Esophagus muscularis mucosa (tissue), 4 donors: ENCODE results near the gene PRKCB. TPM values are rescaled to one million over a fixed set of nuclear protein-coding genes. Genes with fewer than 3 reads are reported as not detected.
"Not testable (repeated sequence)": the region's sequence is repeated elsewhere in the genome, so short reads cannot be mapped to it uniquely, and the experiment has no call there.

Experiments used
- DNase-seq: peaks from one replicate; pipeline ENCODE4 v3.0.0-alpha.2; 2017; ENCODE audit errors: extremely low spot score
- H3K27ac ChIP-seq, 4 donors: fragments of 200-600 bp; sonication (generic); replicated peaks in 1 of 4; 1 replicate in 3 of 4; 2 replicates in 1 of 4; pipeline ENCODE4 v1.5.1; 2016 to 2019; ENCODE audit warnings: mild to moderate bottlenecking in 1 of 4
- H3K27me3 ChIP-seq, 4 donors: fragments of 200-600 bp; sonication (generic); one replicate each; pipeline versions ENCODE4 v1.5.1 to v1.6.0; 2016 to 2019
- H3K36me3 ChIP-seq, 4 donors: fragments of 200-600 bp; sonication (generic); one replicate each; pipeline ENCODE4 v1.5.1; 2016 to 2019
- H3K4me1 ChIP-seq, 4 donors: fragments of 200-600 bp; sonication (generic); one replicate each; pipeline ENCODE4 v1.5.1; 2016 to 2019
- H3K4me3 ChIP-seq, 4 donors: fragments of 200-600 bp; sonication (generic); 1 replicate in 2 of 4; 2 replicates in 2 of 4; pipeline ENCODE4 v1.5.1; 2016 to 2019; ENCODE audit warnings: mild to moderate bottlenecking in 4 of 4, moderate library complexity in 1 of 4
- H3K9me3 ChIP-seq, 4 donors: fragments of 200-600 bp; sonication (generic); 1 replicate in 3 of 4; 2 replicates in 1 of 4; pipeline ENCODE4 v1.5.1; 2016 to 2019
- EP300 ChIP-seq: sonication (generic); formaldehyde crosslinking; IDR thresholded peaks from one replicate; pipeline ENCODE4 v1.6.1; 2017; ENCODE audit warnings: antibody characterized with exemption
- POLR2A ChIP-seq: fragments of 450-650 bp; IDR thresholded peaks from one replicate; pipeline ENCODE4 v1.6.1; 2017; ENCODE audit warnings: antibody characterized with exemption, moderate library complexity, mild to moderate bottlenecking, low read depth
- POLR2AphosphoS5 ChIP-seq, 2 donors: sonication (generic); formaldehyde crosslinking; IDR thresholded peaks; one replicate each; pipeline ENCODE4 v1.6.1; 2017; ENCODE audit warnings: antibody characterized with exemption in 2 of 2
- WGBS: methylation state at CpG from one replicate; pipeline ENCODE4 v1.1.5; 2018; 5-methylcytosine and 5-hydroxymethylcytosine counted together
- intact Hi-C: fragments of 100-400 bp; cut with DNase I; formaldehyde crosslinking; loops from one replicate; pipeline ENCODE4 v1.15.1; 2023
- total RNA-seq, 4 donors: library from RNA; depleted of rRNA; stranded (reverse); fragments of >200 nt; gene quantifications; one replicate each; pipeline versions ENCODE4 v1.1.0 to v1.2.1, GENCODE V29; 2016
- TF ChIP-seq, protein P1 (sequence below), 3 experiments: fragments of 200-600 bp in 2 of 3; fragments of 450-650 bp in 1 of 3; sonication (generic) in 2 of 3; IDR thresholded peaks; one replicate each; pipeline ENCODE4 v1.5.1; 2017 to 2019; ENCODE audit warnings: antibody characterized with exemption in 3 of 3, mild to moderate bottlenecking in 2 of 3, moderate library complexity in 1 of 3

The PRKCB gene
- total RNA-seq, 4 donors from 2014 or later = 5.8 to 15.6 (median 9.7) TPM

DNA sequence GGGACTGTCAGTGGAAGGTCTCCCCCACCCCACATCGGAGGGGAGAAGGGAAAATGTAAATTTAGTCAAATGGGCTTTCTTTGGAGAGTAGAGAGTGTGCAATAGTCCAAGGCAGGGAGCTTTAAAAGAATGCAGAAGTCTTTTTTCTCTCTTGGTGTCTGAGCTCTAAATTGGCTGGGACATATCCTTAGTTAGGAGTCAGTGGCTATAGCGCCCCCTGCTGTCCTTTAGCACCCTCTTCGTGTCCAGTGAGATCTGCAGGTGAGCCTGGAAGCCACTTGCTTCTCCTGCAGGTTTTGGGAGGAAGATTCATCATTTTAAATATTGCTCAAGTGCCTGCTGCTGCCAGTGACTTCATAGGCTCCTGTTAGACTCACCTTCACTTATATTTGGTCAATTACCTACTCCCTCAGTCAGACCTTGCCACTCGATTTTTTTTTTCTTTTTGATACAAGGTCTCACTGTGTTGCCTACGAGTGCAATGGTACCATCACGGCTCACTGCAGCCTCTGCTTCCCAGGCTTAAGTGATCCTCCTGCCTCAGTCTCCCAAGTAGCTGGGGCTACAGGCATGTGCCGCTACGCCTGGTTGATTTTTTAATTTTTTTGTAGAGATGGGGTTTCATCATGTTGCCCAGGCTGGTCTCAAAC is 174.8 kb downstream of the PRKCB start:
- H3K4me3 ChIP-seq = no peak overlapping the region
- H3K27ac ChIP-seq = no peak overlapping the region
- H3K9me3 ChIP-seq = no peaks in the 10 kb centered on the region
- H3K4me1 ChIP-seq = no peaks in the 10 kb centered on the region
- no peaks in the 10 kb centered on the region for H3K36me3 ChIP-seq
- no peak for DNase-seq
- WGBS = 57% methylated on average over 8 of the region's 8 CpGs
- intact Hi-C loops = loop anchor here (2.0 kb wide), 1 partner anchor 208 kb away; no protein-coding TSS in a partner anchor
- TF ChIP-seq, protein P1, sequence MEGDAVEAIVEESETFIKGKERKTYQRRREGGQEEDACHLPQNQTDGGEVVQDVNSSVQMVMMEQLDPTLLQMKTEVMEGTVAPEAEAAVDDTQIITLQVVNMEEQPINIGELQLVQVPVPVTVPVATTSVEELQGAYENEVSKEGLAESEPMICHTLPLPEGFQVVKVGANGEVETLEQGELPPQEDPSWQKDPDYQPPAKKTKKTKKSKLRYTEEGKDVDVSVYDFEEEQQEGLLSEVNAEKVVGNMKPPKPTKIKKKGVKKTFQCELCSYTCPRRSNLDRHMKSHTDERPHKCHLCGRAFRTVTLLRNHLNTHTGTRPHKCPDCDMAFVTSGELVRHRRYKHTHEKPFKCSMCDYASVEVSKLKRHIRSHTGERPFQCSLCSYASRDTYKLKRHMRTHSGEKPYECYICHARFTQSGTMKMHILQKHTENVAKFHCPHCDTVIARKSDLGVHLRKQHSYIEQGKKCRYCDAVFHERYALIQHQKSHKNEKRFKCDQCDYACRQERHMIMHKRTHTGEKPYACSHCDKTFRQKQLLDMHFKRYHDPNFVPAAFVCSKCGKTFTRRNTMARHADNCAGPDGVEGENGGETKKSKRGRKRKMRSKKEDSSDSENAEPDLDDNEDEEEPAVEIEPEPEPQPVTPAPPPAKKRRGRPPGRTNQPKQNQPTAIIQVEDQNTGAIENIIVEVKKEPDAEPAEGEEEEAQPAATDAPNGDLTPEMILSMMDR (IDR thresholded peaks at IDR 0.05) = peak; percentile 68 to 75 (median 71)
- no peak for TF ChIP-seq POLR2A
- TF ChIP-seq POLR2AphosphoS5 (IDR thresholded peaks at IDR 0.05) = no peak
- no peak for TF ChIP-seq EP300
- no peaks in the 10 kb centered on the region for H3K27me3 ChIP-seq

DNA sequence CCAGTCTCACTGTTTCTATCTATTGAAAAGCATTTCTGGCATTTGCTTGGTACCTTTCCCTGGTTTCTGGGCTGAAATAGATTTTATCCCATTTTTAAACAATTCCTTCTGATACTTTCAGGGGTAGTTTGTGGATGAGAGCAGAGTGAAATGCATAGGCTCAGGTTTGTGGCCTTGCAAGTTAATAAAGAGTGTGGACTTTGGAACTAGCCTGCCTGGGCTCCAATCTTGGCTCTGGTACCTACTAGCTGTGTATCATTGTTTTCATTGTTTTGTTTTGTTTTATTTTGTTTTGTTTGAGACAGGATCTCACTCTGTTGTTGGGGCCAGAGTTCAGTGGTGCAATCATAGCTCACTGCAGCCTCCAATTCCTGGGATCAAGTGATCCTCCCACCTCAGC is 175.5 kb downstream of the PRKCB start:
- intact Hi-C loops = loop anchor here (2.0 kb wide), 1 partner anchor 208 kb away; no protein-coding TSS in a partner anchor
- TF ChIP-seq EP300 = no peak
- TF ChIP-seq POLR2AphosphoS5 (IDR thresholded peaks at IDR 0.05) = no peak
- no peak for TF ChIP-seq POLR2A
- TF ChIP-seq, protein P1 (IDR thresholded peaks at IDR 0.05) = no peak

DNA sequence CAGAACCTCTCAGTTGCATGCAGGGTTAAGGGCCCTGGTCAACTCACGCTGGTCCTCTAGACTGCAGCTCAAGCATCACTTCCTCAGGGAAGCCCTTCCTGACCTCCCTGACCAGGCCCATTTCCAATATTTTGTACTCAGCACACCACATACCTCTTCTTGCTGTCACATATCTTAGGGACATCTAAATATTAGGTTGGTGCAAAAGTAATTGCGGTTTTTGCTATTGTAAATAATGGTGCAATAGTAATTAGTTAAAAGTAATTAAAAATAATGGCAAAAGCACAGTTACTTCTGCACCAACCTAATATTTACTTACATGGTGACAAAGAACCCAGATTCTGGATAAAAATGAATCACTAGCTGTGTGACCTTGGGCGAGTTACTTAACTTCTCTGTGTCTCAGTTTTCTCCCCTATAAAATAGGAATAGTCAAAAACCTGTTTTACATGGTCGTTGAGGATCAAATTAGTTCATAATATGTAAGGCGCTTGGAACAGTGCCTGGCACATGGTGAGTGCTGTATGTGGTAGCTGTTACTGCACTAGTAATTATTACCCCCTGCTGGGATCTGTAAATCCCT is 177.4 kb downstream of the PRKCB start:
- TF ChIP-seq POLR2A (no peak), POLR2AphosphoS5 (IDR thresholded peaks at IDR 0.05) (no peak), EP300 (no peak)
- TF ChIP-seq, protein P1 (IDR thresholded peaks at IDR 0.05) = no peak
- no peak overlapping the region for H3K27ac ChIP-seq
- H3K4me3 ChIP-seq = no peak overlapping the region
- no peaks in the 10 kb centered on the region for H3K9me3 ChIP-seq
- H3K36me3 ChIP-seq = no peaks in the 10 kb centered on the region
- H3K27me3 ChIP-seq = no peaks in the 10 kb centered on the region
- intact Hi-C loops = no loop called here
- H3K4me1 ChIP-seq = no peaks in the 10 kb centered on the region
- no peak for DNase-seq
- WGBS = 83% methylated on average over 5 of the region's 5 CpGs

More for the DNA sequence above, 175.5 kb downstream of the PRKCB start:
- Histone ChIP-seq H3K27me3 (no peaks in the 10 kb centered on the region), H3K9me3 (no peaks in the 10 kb centered on the region), H3K4me3 (no peak overlapping the region), H3K4me1 (no peaks in the 10 kb centered on the region), H3K36me3 (no peaks in the 10 kb centered on the region), H3K27ac (no peak overlapping the region)
- no peak for DNase-seq

DNA sequence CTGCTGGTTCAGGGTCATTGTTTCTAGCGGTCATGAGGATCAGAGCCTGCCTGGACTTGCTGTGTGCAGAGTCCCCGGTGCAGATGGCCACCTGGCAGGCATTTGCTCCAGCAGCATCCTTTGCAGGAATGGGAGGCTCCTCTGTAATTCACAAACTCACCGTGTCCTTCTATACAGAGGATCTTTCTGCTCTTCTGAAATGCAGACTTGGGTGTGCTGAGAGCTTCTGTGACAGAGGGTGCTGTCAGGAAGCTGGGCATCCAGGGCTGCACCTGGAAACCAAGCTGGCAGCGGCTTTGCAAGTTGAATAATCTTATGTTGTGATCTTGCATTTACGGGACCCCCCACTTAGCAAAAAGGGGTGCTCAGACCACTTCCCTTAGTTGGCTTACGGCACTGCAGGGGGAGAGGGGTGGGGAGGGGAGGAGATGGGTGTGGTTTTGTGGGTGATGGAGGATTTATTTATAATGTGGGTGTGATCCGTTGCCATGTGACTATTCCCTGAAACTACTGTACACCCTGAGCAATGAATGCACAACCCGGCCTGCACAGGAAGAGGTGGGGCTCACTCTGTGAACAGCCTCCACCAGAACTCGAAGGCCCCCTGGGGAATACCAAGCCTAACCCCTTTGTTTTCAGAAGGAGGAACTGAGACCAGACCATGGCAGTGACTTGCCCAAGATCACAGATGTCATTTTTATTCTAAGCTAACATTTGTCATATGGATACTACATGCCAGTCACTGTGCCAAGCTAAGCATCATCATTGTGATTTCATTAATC is 178.3 kb downstream of the PRKCB start:
- intact Hi-C loops = no loop called here

DNA sequence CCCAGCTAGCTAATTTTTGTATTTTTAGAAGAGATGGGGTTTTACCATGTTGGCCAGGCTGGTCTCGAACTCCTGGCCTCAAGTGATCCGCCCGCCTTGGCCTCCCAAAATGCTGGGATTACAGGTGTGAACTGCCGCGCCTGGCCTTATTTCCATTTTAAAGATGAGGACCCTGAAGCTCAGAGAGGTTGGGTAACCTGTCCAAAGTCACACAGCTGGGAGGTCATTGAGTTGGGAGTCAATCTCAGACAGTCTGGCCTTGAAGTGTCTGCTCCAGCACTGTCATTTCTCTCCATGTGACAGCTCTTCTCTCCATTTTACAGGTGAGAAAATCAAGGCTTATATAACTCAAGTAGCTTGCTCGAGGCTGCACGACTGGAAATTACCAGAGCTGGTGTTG is 179.2 kb downstream of the PRKCB start:
- intact Hi-C loops, H3K27me3 ChIP-seq, H3K4me1 ChIP-seq, DNase-seq, H3K36me3 ChIP-seq, H3K9me3 ChIP-seq, H3K27ac ChIP-seq, H3K4me3 ChIP-seq: not testable (repeated sequence)
- 100% methylated on average over 7 of the region's 7 CpGs for WGBS

More for the DNA sequence above, 178.3 kb downstream of the PRKCB start:
- Histone ChIP-seq H3K27ac (no peak overlapping the region), H3K27me3 (no peaks in the 10 kb centered on the region), H3K36me3 (no peaks in the 10 kb centered on the region), H3K4me3 (no peak overlapping the region), H3K4me1 (no peaks in the 10 kb centered on the region), H3K9me3 (no peaks in the 10 kb centered on the region)
- 36% methylated on average over 9 of the region's 9 CpGs for WGBS
- no peak for DNase-seq
- TF ChIP-seq POLR2AphosphoS5 (IDR thresholded peaks at IDR 0.05) (no peak), EP300 (no peak), POLR2A (no peak)
